B cell (primary cell): ENCODE measurements around the gene MAP7. TPM values are rescaled to one million over a fixed set of nuclear protein-coding genes. Genes with fewer than 3 reads are reported as not detected.

ENCODE experiments used
- ATAC-seq: fragments of 200-7000 bp; cut with Tn5 transposase; one replicate; pipeline ENCODE4 v1.10.0; 2021; ENCODE audit warnings: low read depth, mild to moderate bottlenecking, moderate number of reproducible peaks, moderate library complexity
- CTCF ChIA-PET: fragments of 350-600 bp; sonication (Branson Sonifier 250); formaldehyde crosslinking; loops from one replicate; lab custom pipeline; 2021; ENCODE audit warnings: antibody characterized with exemption, inconsistent platforms; lab: Charles Lee
- POLR2A ChIA-PET: fragments of 350-600 bp; sonication (Branson Sonifier 250); formaldehyde crosslinking; loops from one replicate; lab custom pipeline; 2021; ENCODE audit warnings: antibody characterized with exemption; lab: Charles Lee
- DNase-seq: peaks from one replicate; pipeline ENCODE4 v3.0.0; 2013
- H2AFZ ChIP-seq: 2 replicates; pipeline ENCODE4 v1.6.1; 2012; ENCODE audit warnings: mild to moderate bottlenecking, low read depth, low read length; ENCODE audit not compliant: insufficient read depth, poor library complexity, severe bottlenecking
- H3K27ac ChIP-seq, 2 donors: 1 replicate in 1 of 2; 2 replicates in 1 of 2; pipeline ENCODE4 v1.5.1; 2012 to 2013; ENCODE audit warnings: low read length in 2 of 2, mild to moderate bottlenecking in 2 of 2, moderate library complexity in 1 of 2
- H3K27me3 ChIP-seq, 4 experiments: fragments of 200-600 bp in 1 of 4; sonication (generic) in 1 of 4; replicated peaks in 1 of 4; 1 replicate in 2 of 4; 2 replicates in 2 of 4; pipeline versions ENCODE4 v1.6.1 to v1.7.0; 2013 to 2016; ENCODE audit warnings: low read length in 3 of 4, mild to moderate bottlenecking in 2 of 4, mixed read lengths in 1 of 4, moderate library complexity in 1 of 4; ENCODE audit not compliant: insufficient read depth in 4 of 4, control insufficient read depth in 3 of 4; ENCODE audit errors: control extremely low read depth in 1 of 4
- H3K36me3 ChIP-seq, 2 experiments: replicated peaks in 1 of 2; 1 replicate in 1 of 2; 2 replicates in 1 of 2; pipeline versions ENCODE4 v1.6.1 to v1.7.1; 2013; ENCODE audit warnings: low read length in 1 of 2; ENCODE audit not compliant: insufficient read depth in 2 of 2, control insufficient read depth in 1 of 2; ENCODE audit errors: control extremely low read depth in 1 of 2, extremely low read depth in 1 of 2
- H3K4me1 ChIP-seq, 2 donors: fragments of 200-600 bp in 1 of 2; sonication (generic) in 1 of 2; 1 replicate in 1 of 2; 2 replicates in 1 of 2; pipeline versions ENCODE4 v1.5.1 to v1.6.1; 2013 to 2017; ENCODE audit warnings: low read length in 2 of 2; ENCODE audit not compliant: control insufficient read depth in 2 of 2, insufficient read depth in 2 of 2
- H3K4me2 ChIP-seq: replicated peaks from 2 replicates; pipeline ENCODE3; 2012; ENCODE audit warnings: mild to moderate bottlenecking, low read depth, low read length; ENCODE audit not compliant: poor library complexity, severe bottlenecking
- H3K4me3 ChIP-seq, 5 experiments: fragments of 200-600 bp in 1 of 5; sonication (generic) in 1 of 5; 1 replicate in 3 of 5; 2 replicates in 2 of 5; pipeline versions ENCODE4 v1.5.1 to v1.7.0; 2011 to 2016; ENCODE audit warnings: low read length in 4 of 5, mild to moderate bottlenecking in 4 of 5, low read depth in 2 of 5, control low read depth in 1 of 5, moderate library complexity in 1 of 5; ENCODE audit not compliant: insufficient read depth in 1 of 5; ENCODE audit errors: control extremely low read depth in 1 of 5, extremely low read depth in 1 of 5
- H3K79me2 ChIP-seq: fragments of 200-600 bp; sonication (generic); one replicate; pipeline ENCODE4 v1.6.0; 2016; ENCODE audit warnings: low read length; ENCODE audit not compliant: control insufficient read depth, insufficient read depth
- H3K9ac ChIP-seq: fragments of 200-600 bp; sonication (generic); 2 replicates; pipeline ENCODE4 v1.6.1; 2017; ENCODE audit warnings: mild to moderate bottlenecking, low read length, moderate library complexity
- H3K9me3 ChIP-seq, 3 donors: one replicate each; pipeline versions ENCODE4 v1.6.1 to v1.7.1; 2013; ENCODE audit warnings: low read length in 2 of 3; ENCODE audit not compliant: control insufficient read depth in 2 of 3, insufficient read depth in 1 of 3; ENCODE audit errors: control extremely low read depth in 1 of 3
- H4K20me1 ChIP-seq: 2 replicates; pipeline ENCODE4 v1.6.0; 2012; ENCODE audit warnings: mild to moderate bottlenecking, low read length; ENCODE audit not compliant: insufficient read depth, control insufficient read depth, poor library complexity, severe bottlenecking
- H3K27ac Mint-ChIP-seq: one replicate; pipeline ENCODE4 v1.8.0; 2021; ENCODE audit warnings: mixed read lengths
- H3K27me3 Mint-ChIP-seq: one replicate; pipeline ENCODE4 v1.8.0; 2021; ENCODE audit warnings: mixed read lengths
- H3K4me1 Mint-ChIP-seq: one replicate; pipeline ENCODE4 v1.8.0; 2021; ENCODE audit warnings: mixed read lengths
- H3K4me3 Mint-ChIP-seq: one replicate; pipeline ENCODE4 v1.8.0; 2021; ENCODE audit warnings: mixed read lengths
- H3K9me3 Mint-ChIP-seq: one replicate; pipeline ENCODE4 v1.8.0; 2022; ENCODE audit warnings: mixed read lengths; ENCODE audit not compliant: insufficient read depth
- CTCF ChIP-seq: fragments of 200-600 bp; IDR thresholded peaks from one replicate; pipeline ENCODE4 v1.8.0; 2022; ENCODE audit warnings: antibody characterized with exemption, mild to moderate bottlenecking
- EZH2 ChIP-seq: IDR thresholded peaks from 2 replicates; pipeline ENCODE4 v1.6.1; 2012; ENCODE audit warnings: borderline replicate concordance, low read depth, mild to moderate bottlenecking, moderate library complexity, low read length; ENCODE audit not compliant: insufficient read depth, poor library complexity, severe bottlenecking
- WGBS: methylation state at CpG from one replicate; pipeline ENCODE4 v1.1.5; 2013; ENCODE audit warnings: missing lambda C conversion rate; ENCODE audit not compliant: insufficient coverage; 5-methylcytosine and 5-hydroxymethylcytosine counted together
- intact Hi-C: fragments of 100-400 bp; cut with micrococcal nuclease; formaldehyde crosslinking; loops from one replicate; pipeline ENCODE4 v1.10.0; 2022
- polyA plus RNA-seq: library from polyadenylated mRNA; depleted of rRNA; stranded (reverse); fragments of >200 nt; gene quantifications from 2 replicates; pipeline ENCODE4 v1.2.3, GENCODE V29; 2012
- total RNA-seq, 2 donors: library from RNA; stranded (reverse); fragments of 120-200 nt in 1 of 2; gene quantifications; 1 replicate in 1 of 2; 2 replicates in 1 of 2; pipeline versions ENCODE4 v1.2.3 to v1.2.4, GENCODE V29; 2013 to 2022

MAP7 gene
- total and polyA plus RNA-seq, 2 donors (not counting 1 experiment from before 2014, with no cell fraction given) = 0.34 to 0.64 TPM

- Histone ChIP-seq H3K4me2 (no peak overlapping the region), H3K36me3 (no peaks in the 10 kb centered on the region), H3K79me2 (no peaks in the 10 kb centered on the region), H3K27ac (no peak overlapping the region), H3K4me1 (no peaks in the 10 kb centered on the region), H3K9me3 (no peaks in the 10 kb centered on the region), H4K20me1 (no peaks in the 10 kb centered on the region), H3K27me3 (no peaks in the 10 kb centered on the region), H3K9ac (no peak overlapping the region), H3K4me3 (no peak overlapping the region), H2AFZ (no peak overlapping the region)
- DNase-seq (no peak), ATAC-seq (no peak)
- WGBS = 100% methylated on average over 3 of the region's 5 CpGs
- no peaks in the 10 kb centered on the region for H3K4me1 Mint-ChIP-seq
- ChIA-PET CTCF (no interaction called here), POLR2A (no interaction called here)
- H3K4me3 Mint-ChIP-seq = no peak overlapping the region
- intact Hi-C loops = no loop called here
- H3K27me3 Mint-ChIP-seq = peaks cover 4% of the 10 kb centered on the region
- TF ChIP-seq CTCF (no peak), EZH2 (no peak)
- H3K9me3 Mint-ChIP-seq = no peaks in the 10 kb centered on the region
- no peak overlapping the region for H3K27ac Mint-ChIP-seq
Measured at GRCh38 chr6:136424901-136425300, 125.3 kb downstream of the MAP7 start.

- Histone ChIP-seq H3K36me3 (no peaks in the 10 kb centered on the region), H3K27ac (no peak overlapping the region), H3K4me2 (no peak overlapping the region), H3K9ac (no peak overlapping the region), H3K4me3 (no peak overlapping the region), H3K4me1 (no peaks in the 10 kb centered on the region), H2AFZ (no peak overlapping the region), H3K27me3 (no peaks in the 10 kb centered on the region), H4K20me1 (no peaks in the 10 kb centered on the region), H3K9me3 (no peaks in the 10 kb centered on the region), H3K79me2 (no peaks in the 10 kb centered on the region)
- no peaks in the 10 kb centered on the region for H3K4me1 Mint-ChIP-seq
- no peak overlapping the region for H3K27ac Mint-ChIP-seq
- peaks cover 4% of the 10 kb centered on the region for H3K27me3 Mint-ChIP-seq
- 84% methylated on average over 2 of the region's 3 CpGs for WGBS
- ChIA-PET CTCF (no interaction called here), POLR2A (no interaction called here)
- intact Hi-C loops = no loop called here
- TF ChIP-seq CTCF = no peak
- TF ChIP-seq EZH2 = no peak
- H3K9me3 Mint-ChIP-seq = no peaks in the 10 kb centered on the region
- no peak overlapping the region for H3K4me3 Mint-ChIP-seq
- ATAC-seq = no peak
- no peak for DNase-seq
Measured at GRCh38 chr6:136424450-136424849, 125.8 kb downstream of the MAP7 start.
